Neural cell (in vitro differentiated cells): Measurements from ENCODE around the gene ARHGAP10. TPM values are rescaled to one million over a fixed set of nuclear protein-coding genes. Genes with fewer than 3 reads are reported as not detected.

Experiments
- H2AFZ ChIP-seq: fragments of 200-600, 300-800 bp; sonication (generic), shearing (Covaris generic); 2 replicates; pipeline ENCODE4 v1.6.0; 2014; ENCODE audit warnings: low read depth, mild to moderate bottlenecking, antibody characterized with exemption, low read length, moderate library complexity
- H3F3A ChIP-seq: fragments of 200-600 bp; shearing (Covaris generic); 2 replicates; pipeline ENCODE4 v1.6.1; 2016; ENCODE audit warnings: mild to moderate bottlenecking, moderate library complexity, mixed read lengths, antibody characterized with exemption, low read length; ENCODE audit not compliant: insufficient read depth, poor library complexity, severe bottlenecking
- H3K27ac ChIP-seq: fragments of 200-600, 300-800 bp; sonication (generic), shearing (Covaris generic); 2 replicates; pipeline ENCODE4 v1.5.1; 2014; ENCODE audit warnings: mild to moderate bottlenecking, low read length, moderate library complexity
- H3K27me3 ChIP-seq: fragments of 300-800, 200-600 bp; sonication (generic), shearing (Covaris generic); 2 replicates; pipeline ENCODE4 v1.6.0; 2014; ENCODE audit warnings: mild to moderate bottlenecking, low read depth, low read length, moderate library complexity; ENCODE audit not compliant: insufficient read depth
- H3K36me3 ChIP-seq: fragments of 300-800, 200-600 bp; sonication (generic), shearing (Covaris generic); 2 replicates; pipeline ENCODE4 v1.5.1; 2014; ENCODE audit warnings: mild to moderate bottlenecking, antibody characterized with exemption, low read length, moderate library complexity; ENCODE audit not compliant: insufficient read depth
- H3K4me2 ChIP-seq: fragments of 300-800, 200-600 bp; sonication (generic), shearing (Covaris generic); 2 replicates; pipeline ENCODE4 v1.6.0; 2014; ENCODE audit warnings: mild to moderate bottlenecking, low read length
- H3K4me3 ChIP-seq: fragments of 300-800, 200-600 bp; sonication (generic), shearing (Covaris generic); 2 replicates; pipeline ENCODE4 v1.5.1; 2014; ENCODE audit warnings: mild to moderate bottlenecking, low read length, moderate library complexity
- H3K79me2 ChIP-seq: fragments of 200-600 bp; shearing (Covaris generic); replicated peaks from 2 replicates; pipeline ENCODE4 v1.6.0; 2014; ENCODE audit warnings: mild to moderate bottlenecking, low read length, moderate library complexity; ENCODE audit not compliant: insufficient read depth
- H3K9ac ChIP-seq: fragments of 300-800, 200-600 bp; sonication (generic), shearing (Covaris generic); 2 replicates; pipeline ENCODE4 v1.6.1; 2016; ENCODE audit warnings: mild to moderate bottlenecking, low read length, mixed read lengths
- H3K9me2 ChIP-seq: fragments of 200-600 bp; shearing (Covaris generic); 2 replicates; pipeline ENCODE4 v1.6.1; 2016; ENCODE audit warnings: mild to moderate bottlenecking, low read length, mixed read lengths; ENCODE audit not compliant: insufficient read depth
- H3K9me3 ChIP-seq: fragments of 200-600, 300-800 bp; sonication (generic), shearing (Covaris generic); 2 replicates; pipeline ENCODE4 v1.6.1; 2016; ENCODE audit warnings: mild to moderate bottlenecking, mixed run types, low read length, moderate library complexity, mixed read lengths
- H4K20me1 ChIP-seq: fragments of 200-600 bp; shearing (Covaris generic); 2 replicates; pipeline ENCODE4 v1.6.1; 2016; ENCODE audit warnings: mild to moderate bottlenecking, mixed run types; ENCODE audit not compliant: insufficient read depth
- CTCF ChIP-seq: fragments of 450-650 bp; IDR thresholded peaks from 2 replicates; pipeline ENCODE4 v1.5.1; 2014; ENCODE audit warnings: antibody characterized with exemption, mild to moderate bottlenecking, moderate library complexity; ENCODE audit not compliant: poor library complexity, severe bottlenecking
- EP300 ChIP-seq: fragments of 450-650 bp; conservative IDR thresholded peaks from 2 replicates; pipeline ENCODE4 v1.6.1; 2014; ENCODE audit warnings: antibody characterized with exemption, mild to moderate bottlenecking, moderate library complexity; ENCODE audit not compliant: poor library complexity, severe bottlenecking
- EZH2 ChIP-seq: fragments of 200-600, 300-800 bp; shearing (Covaris generic), sonication (generic); IDR thresholded peaks from 2 replicates; pipeline ENCODE4 v1.6.1; 2014; ENCODE audit warnings: antibody characterized with exemption, low read length, borderline replicate concordance, mild to moderate bottlenecking; ENCODE audit not compliant: insufficient read depth, poor library complexity, severe bottlenecking
- MXI1 ChIP-seq: fragments of 450-650 bp; conservative IDR thresholded peaks from 2 replicates; pipeline ENCODE4 v1.6.1; 2014; ENCODE audit warnings: antibody characterized with exemption, mild to moderate bottlenecking; ENCODE audit not compliant: poor library complexity, severe bottlenecking
- POLR2AphosphoS5 ChIP-seq: IDR thresholded peaks from 2 replicates; pipeline ENCODE4 v1.6.1; 2012
- RAD21 ChIP-seq: fragments of 450-650 bp; conservative IDR thresholded peaks from 2 replicates; pipeline ENCODE4 v1.6.1; 2014; ENCODE audit warnings: antibody characterized with exemption, mild to moderate bottlenecking, moderate library complexity
- REST ChIP-seq: IDR thresholded peaks from 2 replicates; pipeline ENCODE4 v1.6.1; 2012; ENCODE audit warnings: borderline replicate concordance
- SMC3 ChIP-seq: fragments of 450-650 bp; conservative IDR thresholded peaks from 2 replicates; pipeline ENCODE4 v1.6.1; 2014; ENCODE audit warnings: antibody characterized with exemption, mild to moderate bottlenecking, moderate library complexity; ENCODE audit not compliant: poor library complexity
- TAF1 ChIP-seq: IDR thresholded peaks from 2 replicates; pipeline ENCODE4 v1.6.1; 2012; ENCODE audit warnings: low read depth
- polyA plus RNA-seq: library from polyadenylated mRNA; depleted of rRNA; stranded (reverse); fragments of >200 nt; gene quantifications from 2 replicates; pipeline ENCODE4 v1.2.3, GENCODE V29; 2014

The ARHGAP10 gene
- polyA plus RNA-seq, 1 donor from 2014 or later: 1.2 TPM

DNA sequence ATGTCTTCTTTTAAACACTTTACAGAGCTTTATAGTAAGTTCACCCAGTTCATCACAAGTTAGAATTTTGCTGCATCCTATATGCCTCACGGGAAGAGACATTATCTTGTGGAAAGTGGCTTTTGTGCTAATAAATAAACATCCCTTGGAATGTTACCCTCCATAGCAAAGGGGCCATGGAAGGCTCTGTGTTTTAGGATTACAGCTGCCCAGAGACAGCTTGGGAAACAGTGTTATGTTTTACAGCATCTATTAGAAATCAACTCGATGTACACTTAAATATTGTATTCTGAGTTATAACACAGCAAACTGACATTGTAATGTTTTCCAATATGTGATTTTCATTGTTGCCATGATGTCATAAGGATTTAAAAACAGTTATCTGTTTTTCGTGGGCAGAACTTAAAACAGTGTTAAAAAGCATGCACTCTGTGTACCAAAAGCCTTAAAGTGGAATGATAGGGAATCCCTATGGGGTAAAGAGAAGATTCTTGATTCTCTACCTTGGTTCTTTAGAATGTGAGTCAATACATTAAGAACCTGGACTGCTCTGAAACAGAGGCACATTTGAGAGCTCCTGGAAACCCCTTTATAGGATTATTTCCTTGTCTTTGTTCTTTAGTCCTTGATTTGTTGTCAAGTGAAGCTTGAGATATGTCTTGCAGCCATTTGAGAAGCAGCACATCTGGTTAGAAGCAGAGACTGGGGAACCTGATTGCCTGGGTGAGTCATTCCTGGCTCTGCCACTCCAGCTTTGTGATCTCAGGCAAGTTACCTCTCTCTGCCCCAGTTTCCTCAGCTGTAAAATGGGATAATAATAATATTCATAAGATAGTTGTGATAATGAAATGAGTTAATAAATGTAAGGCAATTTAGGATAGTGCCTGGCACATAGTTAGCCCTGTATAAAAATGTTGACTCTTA is 41.6 kb downstream of the ARHGAP10 start:
- no peaks in the 10 kb centered on the region for H3K79me2 ChIP-seq
- no peaks in the 10 kb centered on the region for H3K36me3 ChIP-seq
- H3K9me2 ChIP-seq: no peaks in the 10 kb centered on the region
- no peaks in the 10 kb centered on the region for H3K9me3 ChIP-seq
- H2AFZ ChIP-seq: no peak overlapping the region
- no peaks in the 10 kb centered on the region for H3F3A ChIP-seq
- H3K9ac ChIP-seq: no peak overlapping the region
- H3K4me3 ChIP-seq: no peak overlapping the region
- no peak overlapping the region for H3K27ac ChIP-seq
- H3K4me2 ChIP-seq: no peak overlapping the region
- no peaks in the 10 kb centered on the region for H3K27me3 ChIP-seq
- no peak for TF ChIP-seq CTCF
- no peak for TF ChIP-seq SMC3
- TF ChIP-seq TAF1: no peak
- TF ChIP-seq REST: no peak
- no peak for TF ChIP-seq EP300
- no peak for TF ChIP-seq RAD21
- TF ChIP-seq EZH2: no peak
- no peaks in the 10 kb centered on the region for H4K20me1 ChIP-seq

- H3K9me2 ChIP-seq: no peaks in the 10 kb centered on the region
- H3K27me3 ChIP-seq: no peaks in the 10 kb centered on the region
- no peaks in the 10 kb centered on the region for H3K36me3 ChIP-seq
- TF ChIP-seq POLR2AphosphoS5 (no peak), REST (no peak), RAD21 (no peak), SMC3 (no peak), CTCF (no peak), MXI1 (no peak), EZH2 (no peak), TAF1 (no peak), EP300 (no peak)
- no peaks in the 10 kb centered on the region for H3K9me3 ChIP-seq
- H3K79me2 ChIP-seq: no peaks in the 10 kb centered on the region
- no peak overlapping the region for H3K4me2 ChIP-seq
- H3F3A ChIP-seq: no peaks in the 10 kb centered on the region
- H2AFZ ChIP-seq: no peak overlapping the region
- H3K4me3 ChIP-seq: no peak overlapping the region
- no peak overlapping the region for H3K27ac ChIP-seq
- no peaks in the 10 kb centered on the region for H4K20me1 ChIP-seq
- no peak overlapping the region for H3K9ac ChIP-seq
Measured at GRCh38 chr4:147776716-147777115, 44.8 kb downstream of the ARHGAP10 start.
